Motor neuron (in vitro differentiated cells): ENCODE results near the gene TNNI3K. TPM values are rescaled to one million over a fixed set of nuclear protein-coding genes. Genes with fewer than 3 reads are reported as not detected.

ENCODE experiments used
- ATAC-seq, 8 experiments: fragments of 200-7000 bp; cut with Tn5 transposase; replicated peaks in 6 of 8; 2 replicates each; pipeline ENCODE4 v1.8.0; 2021; ENCODE audit warnings: mild to moderate bottlenecking in 8 of 8, moderate library complexity in 8 of 8
- H3K27ac ChIP-seq, 2 donors: fragments of 250-450 bp; sonication (Bioruptor Pico); 2 replicates each; pipeline ENCODE4 v1.9.0; 2021; ENCODE audit warnings: antibody characterized with exemption in 2 of 2, mild to moderate bottlenecking in 2 of 2, moderate library complexity in 1 of 2
- H3K4me1 ChIP-seq, 2 donors: fragments of 250-450 bp; sonication (Bioruptor Pico); replicated peaks in 1 of 2; 2 replicates each; pipeline ENCODE4 v1.6.1; 2021; ENCODE audit warnings: antibody characterized with exemption in 2 of 2, mild to moderate bottlenecking in 2 of 2, moderate library complexity in 1 of 2
- H3K4me3 ChIP-seq, 5 donors: fragments of 250-450 bp; sonication (Bioruptor Pico); 2 replicates each; pipeline ENCODE4 v1.9.0; 2021; ENCODE audit warnings: antibody characterized with exemption in 5 of 5, mild to moderate bottlenecking in 5 of 5, moderate library complexity in 4 of 5
- WGBS, 10 experiments: fragments of 450-650 bp; shearing (Covaris generic); methylation state at CpG; one replicate each; pipeline ENCODE4 v1.0.0; 2022; 5-methylcytosine and 5-hydroxymethylcytosine counted together
- in situ Hi-C, 9 experiments: fragments of 400-800 bp; cut with MboI; loops; one replicate each; pipeline ENCODE4 v1.15.0; 2021; ENCODE audit warnings: low sequenced_read_pairs in 9 of 9, low pct_unique_long_range_greater_than_20kb in 2 of 9; ENCODE audit not compliant: unreplicated experiment in 9 of 9
- total RNA-seq, 8 experiments: library from RNA; unstranded; fragments of 300-600 nt; gene quantifications; 2 replicates each; pipeline versions ENCODE4 v1.2.3 to v1.2.4, GENCODE V29; 2022

TNNI3K gene
- total RNA-seq, 8 experiments from 2014 or later: 0.08 to 5.3 (median 1.6) TPM; not detected in 2

GRCh38 chr1:74324684-74325448, 89.7 kb downstream of the TNNI3K start:
- no peak for ATAC-seq
- in situ Hi-C loops: no loop called here
- WGBS, 10 experiments: 20 to 93% (median 80%) methylated on average over 1 to 5 of the region's 6 CpGs; no CpG with 5 or more reads in 1 of the 10 experiments
- no peaks in the 10 kb centered on the region for H3K4me1 ChIP-seq
- no peak overlapping the region for H3K27ac ChIP-seq
- H3K4me3 ChIP-seq: no peak overlapping the region

GRCh38 chr1:74328851-74329250, 93.7 kb downstream of the TNNI3K start:
- Histone ChIP-seq H3K4me1 (no peaks in the 10 kb centered on the region), H3K4me3 (no peak overlapping the region), H3K27ac (no peak overlapping the region)
- in situ Hi-C loops: no loop called here
- no peak for ATAC-seq

- peak in 2 of 8 experiments; percentile 31 to 90 for ATAC-seq
- no peaks in the 10 kb centered on the region for H3K4me1 ChIP-seq
- no peak overlapping the region for H3K27ac ChIP-seq
- 20 to 100% (median 84%) methylated on average over 1 to 2 of the region's 2 CpGs; no CpG with 5 or more reads in 2 of the 10 experiments for WGBS, 10 experiments
- in situ Hi-C loops: no loop called here
- H3K4me3 ChIP-seq: no peak overlapping the region
Measured at GRCh38 chr1:74333244-74333643, 98.1 kb downstream of the TNNI3K start.

- in situ Hi-C loops: no loop called here
- H3K4me3 ChIP-seq: no peak overlapping the region
- H3K27ac ChIP-seq: no peak overlapping the region
- peaks cover 0 to 6% of the 10 kb centered on the region in 2 donors for H3K4me1 ChIP-seq
- ATAC-seq: no peak
Measured at GRCh38 chr1:74334147-74334546, 99.0 kb downstream of the TNNI3K start.

- no peak for ATAC-seq
- peaks cover 14 to 42% of the 10 kb centered on the region in 2 donors for H3K4me1 ChIP-seq
- H3K27ac ChIP-seq: no peak overlapping the region
- in situ Hi-C loops: no loop called here
- no peak overlapping the region for H3K4me3 ChIP-seq
- WGBS, 10 experiments: 0 to 95% (median 51%) methylated on average over 1 to 2 of the region's 2 CpGs
Measured at GRCh38 chr1:74340656-74341055, 105.5 kb downstream of the TNNI3K start.

- H3K4me3 ChIP-seq: no peak overlapping the region
- 0 to 100% (median 87%) methylated on average over 1 to 4 of the region's 4 CpGs; no CpG with 5 or more reads in 1 of the 10 experiments for WGBS, 10 experiments
- peak overlapping the region in 1 of 2 donors; percentile 66 for H3K27ac ChIP-seq
- peaks cover 14 to 42% of the 10 kb centered on the region in 2 donors for H3K4me1 ChIP-seq
- in situ Hi-C loops: no loop called here
- ATAC-seq: peak in 1 of 8 experiments; percentile 11
Measured at GRCh38 chr1:74341702-74342339, 106.6 kb downstream of the TNNI3K start.

- ATAC-seq: peak; percentile 72 to 99 (median 98)
- in situ Hi-C loops: no loop called here
- peak overlapping the region in 1 of 2 donors; percentile 66 for H3K27ac ChIP-seq
- WGBS, 10 experiments: 0 to 36% (median 20%) methylated on average over 1 of the region's 1 CpG; no CpG with 5 or more reads in 4 of the 10 experiments
- no peak overlapping the region for H3K4me3 ChIP-seq
- peaks cover 14 to 42% of the 10 kb centered on the region in 2 donors for H3K4me1 ChIP-seq
Measured at GRCh38 chr1:74343216-74343615, 108.0 kb downstream of the TNNI3K start.

- Histone ChIP-seq H3K27ac (no peak overlapping the region), H3K4me3 (no peak overlapping the region), H3K4me1 (peaks cover 14 to 33% of the 10 kb centered on the region in 2 donors)
- no peak for ATAC-seq
- in situ Hi-C loops: no loop called here
- WGBS, 10 experiments: 0 to 94% (median 80%) methylated on average over 1 of the region's 1 CpG; no CpG with 5 or more reads in 3 of the 10 experiments
Measured at GRCh38 chr1:74344387-74344786, 109.2 kb downstream of the TNNI3K start.

GRCh38 chr1:74356493-74356892, 121.3 kb downstream of the TNNI3K start:
- 0 to 100% (median 88%) methylated on average over 1 of the region's 1 CpG; no CpG with 5 or more reads in 3 of the 10 experiments for WGBS, 10 experiments
- ATAC-seq: peak in 3 of 8 experiments; percentile 33 to 87 (median 37)
- peaks cover 4 to 19% of the 10 kb centered on the region in 2 donors for H3K4me1 ChIP-seq
- no peak overlapping the region for H3K4me3 ChIP-seq
- no peak overlapping the region for H3K27ac ChIP-seq
- in situ Hi-C loops: no loop called here

GRCh38 chr1:74357150-74357549, 122.0 kb downstream of the TNNI3K start:
- Histone ChIP-seq H3K4me3 (no peak overlapping the region), H3K4me1 (peaks cover 4 to 19% of the 10 kb centered on the region in 2 donors), H3K27ac (no peak overlapping the region)
- no peak for ATAC-seq
- WGBS, 10 experiments: 20 to 100% (median 80%) methylated on average over 1 to 3 of the region's 3 CpGs; no CpG with 5 or more reads in 1 of the 10 experiments
- in situ Hi-C loops: no loop called here

GRCh38 chr1:74357756-74358155, 122.6 kb downstream of the TNNI3K start:
- 20 to 88% (median 69%) methylated on average over 1 to 4 of the region's 4 CpGs for WGBS, 10 experiments
- ATAC-seq: peak in 3 of 8 experiments; percentile 18 to 41 (median 21)
- H3K27ac ChIP-seq: no peak overlapping the region
- H3K4me3 ChIP-seq: no peak overlapping the region
- peaks cover 4 to 19% of the 10 kb centered on the region in 2 donors for H3K4me1 ChIP-seq
- in situ Hi-C loops: no loop called here

- in situ Hi-C loops: no loop called here
- no peak for ATAC-seq
- H3K27ac ChIP-seq: no peak overlapping the region
- H3K4me1 ChIP-seq: peaks cover 11 to 26% of the 10 kb centered on the region in 2 donors
- 0 to 100% (median 96%) methylated on average over 1 of the region's 1 CpG for WGBS, 10 experiments
- no peak overlapping the region for H3K4me3 ChIP-seq
Measured at GRCh38 chr1:74362691-74363090, 127.5 kb downstream of the TNNI3K start.

GRCh38 chr1:74363220-74363619, 128.0 kb downstream of the TNNI3K start:
- ATAC-seq: no peak
- H3K4me3 ChIP-seq: no peak overlapping the region
- peaks cover 10 to 25% of the 10 kb centered on the region in 2 donors for H3K4me1 ChIP-seq
- 0 to 100% (median 63%) methylated on average over 1 to 2 of the region's 2 CpGs; no CpG with 5 or more reads in 1 of the 10 experiments for WGBS, 10 experiments
- in situ Hi-C loops: no loop called here
- no peak overlapping the region for H3K27ac ChIP-seq
